ENCODE data around the gene EIF6. TPM values are rescaled to one million over a fixed set of nuclear protein-coding genes. Genes with fewer than 3 reads are reported as not detected.

Gene EIF6
- total RNA-seq, 4 donors from 2014 or later, result 34.2 to 48.3 (median 47.4) TPM

DNA sequence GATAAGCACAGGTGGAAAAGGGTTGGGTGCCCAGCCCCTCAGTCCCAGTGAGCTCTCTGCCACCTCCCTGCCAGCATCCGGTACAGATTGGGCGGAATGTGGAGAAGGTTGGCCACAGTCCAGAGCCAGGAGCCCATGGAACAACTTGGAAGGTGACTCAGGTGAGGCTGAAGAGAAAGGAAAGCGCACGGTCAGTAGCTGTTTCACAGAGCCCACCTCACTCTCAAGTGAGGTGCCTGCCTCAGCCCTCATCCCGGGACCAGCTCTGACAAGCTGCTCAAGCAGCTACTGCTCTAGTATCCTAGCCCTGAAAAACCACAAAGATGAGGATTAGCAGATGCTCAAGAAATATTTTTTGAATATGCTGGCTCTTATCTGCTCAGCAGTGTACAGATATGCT lies 5.5 kb downstream of the EIF6 start:
- intact Hi-C loops (cut with DNase I; ENCODE audit: low total_unique reads) (loop anchor here (10.0 kb wide), 1 partner anchor 454 kb away; the partner anchor contains the start of gene NCOA6), in situ Hi-C loops (cut with MboI; ENCODE audit: low sequenced_read_pairs in 4 of 4) (no loop called here)
- H3K4me3 ChIP-seq, result no peak overlapping the region
- peak overlapping the region in 3 of 4 donors; percentile 89 to 97 (median 97) for H3K27ac ChIP-seq
- no peaks in the 10 kb centered on the region for H3K9me3 ChIP-seq
- peaks cover 22% of the 10 kb centered on the region in 2 donors for H3K4me1 ChIP-seq
- TF ChIP-seq, protein P1, sequence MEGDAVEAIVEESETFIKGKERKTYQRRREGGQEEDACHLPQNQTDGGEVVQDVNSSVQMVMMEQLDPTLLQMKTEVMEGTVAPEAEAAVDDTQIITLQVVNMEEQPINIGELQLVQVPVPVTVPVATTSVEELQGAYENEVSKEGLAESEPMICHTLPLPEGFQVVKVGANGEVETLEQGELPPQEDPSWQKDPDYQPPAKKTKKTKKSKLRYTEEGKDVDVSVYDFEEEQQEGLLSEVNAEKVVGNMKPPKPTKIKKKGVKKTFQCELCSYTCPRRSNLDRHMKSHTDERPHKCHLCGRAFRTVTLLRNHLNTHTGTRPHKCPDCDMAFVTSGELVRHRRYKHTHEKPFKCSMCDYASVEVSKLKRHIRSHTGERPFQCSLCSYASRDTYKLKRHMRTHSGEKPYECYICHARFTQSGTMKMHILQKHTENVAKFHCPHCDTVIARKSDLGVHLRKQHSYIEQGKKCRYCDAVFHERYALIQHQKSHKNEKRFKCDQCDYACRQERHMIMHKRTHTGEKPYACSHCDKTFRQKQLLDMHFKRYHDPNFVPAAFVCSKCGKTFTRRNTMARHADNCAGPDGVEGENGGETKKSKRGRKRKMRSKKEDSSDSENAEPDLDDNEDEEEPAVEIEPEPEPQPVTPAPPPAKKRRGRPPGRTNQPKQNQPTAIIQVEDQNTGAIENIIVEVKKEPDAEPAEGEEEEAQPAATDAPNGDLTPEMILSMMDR (IDR thresholded peaks at IDR 0.05 in 4 of 5, conservative IDR thresholded peaks at IDR 0.05 in 1 of 5), result no peak
- TF ChIP-seq POLR2A (IDR thresholded peaks at IDR 0.05), result no peak
- DNase-seq (no peak), ATAC-seq (no peak)
- H3K36me3 ChIP-seq, result peaks cover 0 to 24% of the 10 kb centered on the region in 2 donors
- H3K27me3 ChIP-seq, result no peaks in the 10 kb centered on the region

DNA sequence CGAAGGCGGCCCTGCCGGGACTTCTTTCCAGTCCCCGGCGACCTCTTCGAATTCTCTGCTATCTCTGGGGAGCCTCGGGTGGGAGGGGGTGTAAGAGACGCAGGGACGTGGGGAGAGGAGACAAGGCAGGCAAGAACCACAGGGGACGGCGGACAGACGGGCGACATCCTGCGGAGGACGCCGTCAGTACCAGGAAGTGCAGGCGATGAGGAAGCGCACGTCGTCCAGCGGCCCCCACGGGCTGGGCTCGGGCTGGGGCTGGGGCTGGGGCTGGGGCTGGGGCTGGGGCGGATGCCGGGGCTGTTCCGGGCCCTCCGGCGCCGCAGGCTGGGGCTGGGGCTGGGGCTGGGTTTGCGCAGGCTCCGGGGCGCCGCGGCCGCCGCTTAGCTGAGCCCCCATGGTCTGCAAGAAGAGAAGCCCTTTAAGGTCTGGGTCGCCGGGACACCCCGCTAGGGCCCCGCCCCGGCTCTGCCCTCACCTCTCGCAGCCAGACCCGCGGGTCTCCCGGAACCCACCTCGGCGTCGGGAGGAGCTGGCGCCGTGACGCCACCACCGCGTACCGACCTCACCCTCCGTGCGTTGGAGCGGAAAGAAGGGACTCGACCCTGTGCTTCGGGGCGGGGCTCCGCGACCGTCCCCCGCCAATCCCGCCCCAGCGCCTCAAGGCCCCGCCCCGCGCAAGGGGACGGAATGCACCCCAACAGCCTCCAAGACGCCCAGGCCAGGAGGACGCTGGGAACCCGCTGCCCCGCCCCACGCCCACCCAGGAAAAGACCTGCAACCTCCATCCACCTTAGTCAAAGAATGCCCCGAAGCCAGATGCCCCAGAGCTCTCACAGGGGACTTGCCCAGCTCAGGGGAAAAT lies 6.8 kb downstream of the EIF6 start, which contains the start of gene MMP24OS:
Gene MMP24OS, minus strand, starts transcription at position 592 of the 865 bp plus-strand sequence. Its CDS starts 193 bp downstream, at position 399.
- intact Hi-C loops (cut with DNase I; ENCODE audit: low total_unique reads), result loop anchor here (2.0 to 10.0 kb wide), 2 partner anchors 131 to 453 kb away; partner anchors contain the start of genes EDEM2 and NCOA6

DNA sequence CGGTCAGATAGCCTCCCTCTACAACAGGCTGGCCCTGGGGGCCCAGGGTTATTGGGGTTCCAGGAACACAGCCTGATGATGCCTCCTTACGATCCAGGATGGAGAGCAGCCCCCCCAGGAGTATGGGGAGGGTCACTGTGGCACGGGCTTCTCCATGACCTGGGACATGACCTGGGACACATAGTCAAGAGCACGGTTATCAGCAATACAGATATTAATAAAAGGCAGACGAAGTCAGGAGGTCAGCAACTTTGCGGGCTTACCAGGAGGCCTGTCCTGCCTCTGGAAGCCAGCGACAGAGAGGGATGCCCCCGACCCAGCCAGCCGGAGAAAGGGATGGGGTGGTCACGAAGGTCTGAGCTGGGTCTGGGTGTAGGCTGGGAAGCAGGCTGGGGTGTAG lies 7.4 kb downstream of the EIF6 start:
- no peaks in the 10 kb centered on the region for H3K27me3 ChIP-seq
- intact Hi-C loops (cut with DNase I; ENCODE audit: low total_unique reads) (loop anchor here (2.0 to 10.0 kb wide), 2 partner anchors 130 to 452 kb away; partner anchors contain the start of genes EDEM2 and NCOA6), in situ Hi-C loops (cut with MboI; ENCODE audit: low sequenced_read_pairs in 4 of 4) (no loop called here)
- peaks cover 12 to 14% of the 10 kb centered on the region in 2 donors for H3K4me1 ChIP-seq
- peak overlapping the region; percentile 80 to 99 (median 85) for H3K4me3 ChIP-seq
- no peak for DNase-seq
- peak in 1 of 2 donors; percentile 10 for ATAC-seq
- H3K9me3 ChIP-seq, result no peaks in the 10 kb centered on the region
- H3K36me3 ChIP-seq, result peaks cover 0 to 24% of the 10 kb centered on the region in 2 donors
- H3K27ac ChIP-seq, result peak overlapping the region; percentile 89 to 97 (median 97)
- TF ChIP-seq, protein P1 (IDR thresholded peaks at IDR 0.05 in 4 of 5, conservative IDR thresholded peaks at IDR 0.05 in 1 of 5), result no peak

More for the DNA sequence above, 6.8 kb downstream of the EIF6 start, which contains the start of gene MMP24OS:
- H3K36me3 ChIP-seq, result peaks cover 0 to 24% of the 10 kb centered on the region in 2 donors
- in situ Hi-C loops (cut with MboI; ENCODE audit: low sequenced_read_pairs in 4 of 4), result no loop called here
- TF ChIP-seq POLR2A (IDR thresholded peaks at IDR 0.05), result peak; percentile 94 to 96
- TF ChIP-seq, protein P1 (IDR thresholded peaks at IDR 0.05 in 4 of 5, conservative IDR thresholded peaks at IDR 0.05 in 1 of 5), result peak in 2 of 5 experiments; percentile 30 to 35
- H3K9me3 ChIP-seq, result no peaks in the 10 kb centered on the region
- no peaks in the 10 kb centered on the region for H3K27me3 ChIP-seq
- peaks cover 12 to 14% of the 10 kb centered on the region in 2 donors for H3K4me1 ChIP-seq
- H3K27ac ChIP-seq, result peak within 1 kb of the TSS; percentile 89 to 97 (median 97)
- DNase-seq, result peak; percentile 82 to 90
- peak; percentile 94 to 95 for ATAC-seq
- peak within 1 kb of the TSS; percentile 80 to 99 (median 85) for H3K4me3 ChIP-seq

DNA sequence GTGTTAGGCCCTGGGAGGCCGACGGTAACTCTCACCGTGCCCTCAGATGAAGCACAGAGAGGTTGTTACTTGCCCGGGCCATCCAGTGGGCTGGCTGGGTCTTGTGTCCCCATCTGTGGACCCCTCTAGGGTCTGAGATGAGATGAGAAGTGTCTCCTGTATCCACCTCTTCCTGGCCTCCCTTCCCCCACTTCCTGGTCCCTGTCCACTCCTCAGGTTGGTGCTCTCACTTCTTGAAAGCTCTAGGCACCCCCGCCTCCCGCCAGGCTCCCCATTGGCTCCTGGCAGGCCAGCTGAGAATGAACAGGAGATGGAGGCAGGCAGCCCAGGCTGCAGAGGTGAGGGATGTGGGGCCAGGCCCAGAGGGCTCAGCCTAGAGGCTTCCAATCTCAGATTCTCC lies 8.2 kb downstream of the EIF6 start:
- H3K27ac ChIP-seq, result peak overlapping the region; percentile 89 to 97 (median 97)
- ATAC-seq, result no peak
- TF ChIP-seq, protein P1 (IDR thresholded peaks at IDR 0.05 in 4 of 5, conservative IDR thresholded peaks at IDR 0.05 in 1 of 5), result no peak
- no peak for TF ChIP-seq POLR2A (IDR thresholded peaks at IDR 0.05)
- no peak for DNase-seq
- H3K4me3 ChIP-seq, result peak overlapping the region in 2 of 4 donors; percentile 80 to 85
- H3K4me1 ChIP-seq, result peaks cover 12 to 14% of the 10 kb centered on the region in 2 donors
- H3K9me3 ChIP-seq, result no peaks in the 10 kb centered on the region
- intact Hi-C loops (cut with DNase I; ENCODE audit: low total_unique reads), result loop anchor here (2.0 to 10.0 kb wide), 2 partner anchors 130 to 452 kb away; partner anchors contain the start of genes EDEM2 and NCOA6
- in situ Hi-C loops (cut with MboI; ENCODE audit: low sequenced_read_pairs in 4 of 4), result no loop called here
- peaks cover 0 to 24% of the 10 kb centered on the region in 2 donors for H3K36me3 ChIP-seq
- H3K27me3 ChIP-seq, result no peaks in the 10 kb centered on the region
